Endothelial cell of umbilical vein (primary cell): ENCODE results near the gene CNFN. TPM values are rescaled to one million over a fixed set of nuclear protein-coding genes. Genes with fewer than 3 reads are reported as not detected.
A peak's percentile ranks its signal among the peaks of the same experiment; 100 is the strongest.

Source experiments
- BruUV-seq: library from RNA; stranded (reverse); fragments of 400-500 nt; replicated peaks from 2 replicates; lab custom pipeline; 2021; lab: Mats Ljungman, UMichigan
- CTCF ChIA-PET: fragments of 300-600, 350-600 bp; sonication (Branson Sonifier 250); formaldehyde crosslinking; loops from one replicate; lab custom pipeline; 2021; ENCODE audit warnings: antibody characterized with exemption, inconsistent platforms; lab: Charles Lee
- POLR2A ChIA-PET: fragments of 300-600, 350-600 bp; sonication (Branson Sonifier 250); formaldehyde crosslinking; loops from one replicate; lab custom pipeline; 2021; ENCODE audit warnings: antibody characterized with exemption, inconsistent platforms; lab: Charles Lee
- DNase-seq: peaks from one replicate; pipeline ENCODE4 v3.0.0-alpha.2; 2011; ENCODE audit warnings: low read depth, low spot score
- FAIRE-seq: peaks from 2 replicates; lab custom pipeline; 2011; peaks lifted over from hg19 to GRCh38; lab: Jason Lieb, UNC
- H2AFZ ChIP-seq: 2 replicates; pipeline ENCODE4 v1.6.0; 2012; ENCODE audit warnings: low read depth, low read length, control low read depth, inconsistent platforms
- H3K27ac ChIP-seq: 2 replicates; pipeline ENCODE4 v1.5.1; 2011; ENCODE audit warnings: low read depth, mild to moderate bottlenecking, control low read depth, low read length, moderate library complexity; ENCODE audit not compliant: insufficient read depth
- H3K27me3 ChIP-seq, 2 experiments: 2 replicates each; pipeline versions ENCODE4 v1.6.0 to v1.6.1; 2011; ENCODE audit warnings: low read length in 2 of 2, mixed read lengths in 1 of 2; ENCODE audit not compliant: control insufficient read depth in 2 of 2, insufficient read depth in 2 of 2
- H3K36me3 ChIP-seq, 2 experiments: 2 replicates in 1 of 2; 3 replicates in 1 of 2; pipeline ENCODE4 v1.5.1; 2011; ENCODE audit warnings: low read length in 2 of 2, mild to moderate bottlenecking in 1 of 2, moderate library complexity in 1 of 2; ENCODE audit not compliant: control insufficient read depth in 2 of 2, insufficient read depth in 2 of 2; ENCODE audit errors: extremely low read depth in 1 of 2
- H3K4me1 ChIP-seq: 3 replicates; pipeline ENCODE4 v1.5.1; 2011; ENCODE audit warnings: mild to moderate bottlenecking, low read length; ENCODE audit not compliant: control insufficient read depth, insufficient read depth; ENCODE audit errors: extremely low read depth
- H3K4me2 ChIP-seq: 2 replicates; pipeline ENCODE4 v1.6.1; 2011; ENCODE audit warnings: low read length, control low read depth, mixed read lengths; ENCODE audit not compliant: insufficient read depth
- H3K4me3 ChIP-seq, 3 experiments: fragments of 200-600 bp in 1 of 3; sonication (generic), shearing (Covaris generic) in 1 of 3; replicated peaks in 1 of 3; 2 replicates each; pipeline ENCODE4 v1.5.1; 2011 to 2016; ENCODE audit warnings: control low read depth in 3 of 3, low read length in 3 of 3, mild to moderate bottlenecking in 2 of 3, inconsistent platforms in 1 of 3, low read depth in 1 of 3, moderate library complexity in 1 of 3; ENCODE audit not compliant: insufficient read depth in 1 of 3
- H3K79me2 ChIP-seq: 2 replicates; pipeline ENCODE4 v1.6.0; 2012; ENCODE audit warnings: low read length, inconsistent platforms; ENCODE audit not compliant: control insufficient read depth, insufficient read depth
- H3K9ac ChIP-seq: replicated peaks from 2 replicates; pipeline ENCODE3; 2011; ENCODE audit warnings: low read length, control low read depth; ENCODE audit not compliant: insufficient read depth; ENCODE audit errors: extremely low read depth
- H3K9me1 ChIP-seq: replicated peaks from 3 replicates; pipeline ENCODE4 v1.6.0; 2011; ENCODE audit warnings: mild to moderate bottlenecking, low read length; ENCODE audit not compliant: control insufficient read depth, insufficient read depth; ENCODE audit errors: extremely low read depth
- H3K9me3 ChIP-seq: replicated peaks from 2 replicates; pipeline ENCODE4 v1.5.1; 2012; ENCODE audit warnings: low read length, inconsistent platforms; ENCODE audit not compliant: control insufficient read depth, insufficient read depth
- H4K20me1 ChIP-seq: replicated peaks from 2 replicates; pipeline ENCODE3; 2011; ENCODE audit warnings: mild to moderate bottlenecking, low read length; ENCODE audit not compliant: control insufficient read depth, insufficient read depth; ENCODE audit errors: extremely low read depth
- CTCF ChIP-seq, 2 donors: IDR thresholded peaks; 1 replicate in 1 of 2; 2 replicates in 1 of 2; pipeline ENCODE4 v1.5.1; 2011; ENCODE audit warnings: low read length in 2 of 2, mild to moderate bottlenecking in 2 of 2, moderate library complexity in 2 of 2, control low read depth in 1 of 2, inconsistent platforms in 1 of 2, low read depth in 1 of 2; ENCODE audit not compliant: insufficient read depth in 1 of 2; ENCODE audit errors: extremely low read depth in 1 of 2
- GATA2 ChIP-seq: IDR thresholded peaks from 2 replicates; pipeline ENCODE4 v1.7.0; 2011; ENCODE audit warnings: low read depth, mild to moderate bottlenecking, moderate library complexity, mixed read lengths, low read length; ENCODE audit not compliant: insufficient read length, insufficient read depth
- JUN ChIP-seq: IDR thresholded peaks from 2 replicates; pipeline ENCODE4 v1.6.1; 2011; ENCODE audit warnings: borderline replicate concordance, low read depth; ENCODE audit not compliant: insufficient read length, insufficient read depth
- MYC ChIP-seq: IDR thresholded peaks from one replicate; pipeline ENCODE4 v1.6.1; 2011; ENCODE audit warnings: mild to moderate bottlenecking, low read depth, low read length
- POLR2A ChIP-seq: IDR thresholded peaks from 2 replicates; pipeline ENCODE4 v1.6.1; 2012; ENCODE audit warnings: low read depth, mild to moderate bottlenecking, control low read depth, low read length
- dilution Hi-C: fragments of 300-500 bp; cut with MboI; formaldehyde crosslinking; loops from one replicate; pipeline ENCODE4 v1.15.0; 2019; ENCODE audit warnings: low sequenced_read_pairs; ENCODE audit not compliant: extremely low pct_ligation_motif_present
- intact Hi-C: fragments of 100-400 bp; cut with micrococcal nuclease; formaldehyde crosslinking; loops from one replicate; pipeline ENCODE4 v1.10.0; 2022
- polyA plus RNA-seq, 4 experiments: library from polyadenylated mRNA; depleted of rRNA in 3 of 4; stranded (reverse) in 3 of 4; unstranded in 1 of 4; fragments of >200 nt; gene quantifications; 2 replicates each; pipeline versions ENCODE4 v1.2.1 to v1.2.3, GENCODE V29; 2011 to 2012; ENCODE audit warnings: missing spikeins in 1 of 4
- total RNA-seq: library from RNA; stranded (reverse); gene quantifications from 2 replicates; pipeline ENCODE4 v1.2.3, GENCODE V29; 2021
- TF ChIP-seq, protein P1 (sequence below): IDR thresholded peaks from 2 replicates; pipeline ENCODE4 v1.6.1; 2011; ENCODE audit not compliant: insufficient read depth, insufficient read length

The CNFN gene
- total and polyA plus RNA-seq, 2 donors (not counting 3 experiments of a cell fraction or from before 2014, with no cell fraction given), result 0.23 to 0.73 TPM

DNA sequence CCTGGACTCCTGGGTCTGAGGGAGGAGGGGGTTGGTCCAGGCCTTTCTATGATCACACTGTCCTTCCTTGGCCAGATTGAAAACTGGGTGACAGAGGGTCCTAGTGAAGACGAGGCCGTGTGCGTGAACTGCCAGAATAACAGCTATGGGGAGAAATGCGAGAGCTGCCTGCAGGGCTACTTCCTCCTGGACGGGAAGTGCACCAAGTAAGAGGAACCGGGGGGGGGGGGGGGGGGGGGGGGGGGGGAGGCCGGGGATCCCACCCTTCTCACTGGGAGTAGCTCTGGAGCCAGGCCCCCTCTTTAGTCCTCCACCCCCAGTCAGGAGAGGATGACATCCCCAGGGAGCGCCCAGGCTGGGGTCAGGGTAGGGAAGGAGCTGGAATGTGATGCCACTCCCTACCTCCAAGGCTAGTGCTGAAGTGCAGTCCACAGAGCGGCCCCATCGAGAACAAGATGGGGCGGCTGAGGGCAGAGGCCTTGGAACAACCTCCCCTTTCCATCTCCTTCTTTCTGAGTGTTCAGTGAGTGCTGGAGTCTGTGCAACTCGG lies 19.4 kb downstream of the CNFN start:
- no peaks in the 10 kb centered on the region for H3K9me3 ChIP-seq
- H4K20me1 ChIP-seq, result no peaks in the 10 kb centered on the region
- H3K9me1 ChIP-seq, result no peaks in the 10 kb centered on the region
- no TSS peak for BruUV-seq
- H3K79me2 ChIP-seq, result no peaks in the 10 kb centered on the region
- H3K4me2 ChIP-seq, result no peak overlapping the region
- H3K4me1 ChIP-seq, result no peaks in the 10 kb centered on the region
- FAIRE-seq (no peak), DNase-seq (peak; percentile 16)
- H3K9ac ChIP-seq, result no peak overlapping the region
- H3K36me3 ChIP-seq, result peaks cover 0 to 7% of the 10 kb centered on the region in 2 experiments
- ChIA-PET CTCF (no interaction called here), POLR2A (no interaction called here)
- dilution Hi-C loops (no loop called here), intact Hi-C loops (no loop called here)
- H2AFZ ChIP-seq, result no peak overlapping the region
- H3K27me3 ChIP-seq, result no peaks in the 10 kb centered on the region
- no peak overlapping the region for H3K27ac ChIP-seq
- TF ChIP-seq POLR2A, result no peak
- TF ChIP-seq MYC, result no peak
- H3K4me3 ChIP-seq, result no peak overlapping the region

DNA sequence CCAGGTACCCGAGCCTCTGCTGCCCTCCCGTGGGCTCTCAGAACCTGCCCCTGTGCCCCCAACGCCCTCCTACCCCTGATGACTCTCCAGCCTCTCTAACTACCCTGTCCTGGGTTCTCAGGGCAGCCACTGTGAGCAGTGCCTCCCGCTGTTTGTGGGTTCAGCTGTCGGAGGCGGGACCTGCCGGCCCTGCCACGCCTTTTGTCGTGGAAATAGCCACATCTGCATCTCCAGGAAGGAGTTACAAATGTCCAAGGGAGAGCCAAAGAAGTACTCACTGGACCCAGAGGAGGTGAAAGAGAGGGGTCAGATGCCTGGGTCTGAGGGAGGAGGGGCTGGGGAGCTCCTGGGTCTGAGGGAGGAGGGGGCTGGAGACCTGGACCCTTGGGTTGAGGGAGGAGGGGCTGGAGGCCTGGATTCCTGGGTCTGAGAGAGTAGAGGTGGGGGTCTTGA lies 20.0 kb downstream of the CNFN start:
- peaks cover 0 to 5% of the 10 kb centered on the region in 2 experiments for H3K36me3 ChIP-seq
- no peaks in the 10 kb centered on the region for H3K79me2 ChIP-seq
- TF ChIP-seq CTCF (IDR thresholded peaks at IDR 0.05; ENCODE audit: extremely low read depth in 1 of 2, insufficient read depth in 1 of 2, low read depth in 1 of 2, low read length in 2 of 2), result no peak
- no peak for TF ChIP-seq JUN
- TF ChIP-seq, protein P1, sequence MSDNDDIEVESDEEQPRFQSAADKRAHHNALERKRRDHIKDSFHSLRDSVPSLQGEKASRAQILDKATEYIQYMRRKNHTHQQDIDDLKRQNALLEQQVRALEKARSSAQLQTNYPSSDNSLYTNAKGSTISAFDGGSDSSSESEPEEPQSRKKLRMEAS, result no peak
- TF ChIP-seq GATA2, result no peak
- dilution Hi-C loops (no loop called here), intact Hi-C loops (no loop called here)
- H3K27me3 ChIP-seq, result no peaks in the 10 kb centered on the region
- ChIA-PET CTCF (no interaction called here), POLR2A (no interaction called here)
- H3K9me3 ChIP-seq, result no peaks in the 10 kb centered on the region
- FAIRE-seq, result no peak
- no peaks in the 10 kb centered on the region for H4K20me1 ChIP-seq
- DNase-seq, result no peak
- no TSS peak for BruUV-seq
- no peaks in the 10 kb centered on the region for H3K4me1 ChIP-seq
- no peak overlapping the region for H3K27ac ChIP-seq
- H3K9me1 ChIP-seq, result no peaks in the 10 kb centered on the region
- H3K4me2 ChIP-seq, result no peak overlapping the region
- no peak overlapping the region for H3K4me3 ChIP-seq
- no peak overlapping the region for H3K9ac ChIP-seq
- no peak overlapping the region for H2AFZ ChIP-seq
